CD4-positive, alpha-beta T cell (primary cell): ENCODE data around the gene HIGD1B. TPM values are rescaled to one million over a fixed set of nuclear protein-coding genes. Genes with fewer than 3 reads are reported as not detected.

Experiments used
- ATAC-seq: fragments of 200-7000 bp; cut with Tn5 transposase; one replicate; pipeline ENCODE4 v1.10.0; 2022; ENCODE audit warnings: mild to moderate bottlenecking; ENCODE audit not compliant: poor library complexity
- CTCF ChIA-PET: fragments of 350-600 bp; sonication (Branson Sonifier 250); formaldehyde crosslinking; loops from one replicate; lab custom pipeline; 2021; ENCODE audit warnings: antibody characterized with exemption, inconsistent platforms; lab: Charles Lee
- POLR2A ChIA-PET: fragments of 350-600 bp; sonication (Branson Sonifier 250); formaldehyde crosslinking; loops from one replicate; lab custom pipeline; 2021; ENCODE audit warnings: antibody characterized with exemption, inconsistent platforms; lab: Charles Lee
- DNase-seq, 14 experiments: peaks; one replicate each; pipeline ENCODE4 v3.0.0-alpha.2; 2013 to 2020; ENCODE audit warnings: mixed read lengths in 2 of 14
- H3K27ac ChIP-seq, 2 donors: one replicate each; pipeline versions ENCODE4 v1.5.1 to v1.7.0; 2013; ENCODE audit warnings: low read length in 2 of 2, low read depth in 1 of 2, mild to moderate bottlenecking in 1 of 2
- H3K27me3 ChIP-seq, 2 experiments: 1 replicate in 1 of 2; 2 replicates in 1 of 2; pipeline versions ENCODE4 v1.6.1 to v1.7.0; 2013; ENCODE audit warnings: low read length in 2 of 2, control low read depth in 1 of 2, mild to moderate bottlenecking in 1 of 2, moderate library complexity in 1 of 2; ENCODE audit not compliant: insufficient read depth in 2 of 2, control insufficient read depth in 1 of 2
- H3K36me3 ChIP-seq: one replicate; pipeline ENCODE4 v1.6.1; 2013; ENCODE audit warnings: low read length, control low read depth; ENCODE audit not compliant: insufficient read depth
- H3K4me1 ChIP-seq: one replicate; pipeline ENCODE4 v1.6.1; 2013; ENCODE audit warnings: low read length, control low read depth; ENCODE audit not compliant: insufficient read depth
- H3K4me3 ChIP-seq: one replicate; pipeline ENCODE4 v1.5.1; 2013; ENCODE audit warnings: mild to moderate bottlenecking, low read length, moderate library complexity
- H3K9me3 ChIP-seq, 2 experiments: 1 replicate in 1 of 2; 2 replicates in 1 of 2; pipeline versions ENCODE4 v1.6.1 to v1.7.0; 2013; ENCODE audit warnings: low read length in 2 of 2, mild to moderate bottlenecking in 2 of 2, control low read depth in 1 of 2, moderate library complexity in 1 of 2; ENCODE audit not compliant: control insufficient read depth in 1 of 2, insufficient read depth in 1 of 2
- H3K27ac Mint-ChIP-seq: one replicate; pipeline ENCODE4 v1.8.0; 2020; ENCODE audit warnings: mixed read lengths
- H3K27me3 Mint-ChIP-seq: one replicate; pipeline ENCODE4 v1.8.0; 2021; ENCODE audit warnings: mixed read lengths
- H3K36me3 Mint-ChIP-seq: one replicate; pipeline ENCODE4 v1.8.0; 2021; ENCODE audit warnings: low read depth, mixed read lengths
- H3K4me1 Mint-ChIP-seq: one replicate; pipeline ENCODE4 v1.8.0; 2021; ENCODE audit warnings: low read depth, mixed read lengths
- H3K4me3 Mint-ChIP-seq: one replicate; pipeline ENCODE4 v1.8.0; 2020; ENCODE audit warnings: mild to moderate bottlenecking, mixed read lengths
- H3K9me3 Mint-ChIP-seq: one replicate; pipeline ENCODE4 v1.8.0; 2020; ENCODE audit warnings: mixed read lengths
- CTCF ChIP-seq: fragments of 200-600 bp; IDR thresholded peaks from one replicate; pipeline ENCODE4 v1.8.0; 2022; ENCODE audit warnings: antibody characterized with exemption, mild to moderate bottlenecking
- intact Hi-C, 2 experiments: fragments of 100-400 bp; cut with DNase I in 1 of 2; cut with micrococcal nuclease in 1 of 2; formaldehyde crosslinking; loops; one replicate each; pipeline versions ENCODE4 v1.15.1 to v1.9.0; 2023 to 2025; cut with DNase I, micrococcal nuclease
- total RNA-seq, 174 experiments: library from RNA in 2 of 174; stranded (reverse) in 2 of 174; gene quantifications; one replicate each; pipeline ENCODE4 v1.2.3 and lab custom pipeline; 2021 to 2026

Gene HIGD1B
- total RNA-seq, 2 experiments from 2014 or later = not detected

GRCh38 chr17:44850612-44851011 lies 2.9 kb downstream of the HIGD1B start:
- TF ChIP-seq CTCF = no peak
- ATAC-seq = no peak
- no peaks in the 10 kb centered on the region for H3K9me3 ChIP-seq
- no peak overlapping the region for H3K4me3 ChIP-seq
- H3K36me3 ChIP-seq = peaks cover 52% of the 10 kb centered on the region
- H3K27ac ChIP-seq = no peak overlapping the region
- H3K36me3 Mint-ChIP-seq = peaks cover 57% of the 10 kb centered on the region
- no peaks in the 10 kb centered on the region for H3K4me1 ChIP-seq
- H3K4me1 Mint-ChIP-seq = no peaks in the 10 kb centered on the region
- no peaks in the 10 kb centered on the region for H3K27me3 Mint-ChIP-seq
- CTCF ChIA-PET = no interaction called here
- no peaks in the 10 kb centered on the region for H3K9me3 Mint-ChIP-seq
- no peak overlapping the region for H3K27ac Mint-ChIP-seq
- H3K27me3 ChIP-seq = no peaks in the 10 kb centered on the region
- DNase-seq = no peak
- H3K4me3 Mint-ChIP-seq = no peak overlapping the region
- POLR2A ChIA-PET = no interaction called here
- intact Hi-C loops = no loop called here

DNA sequence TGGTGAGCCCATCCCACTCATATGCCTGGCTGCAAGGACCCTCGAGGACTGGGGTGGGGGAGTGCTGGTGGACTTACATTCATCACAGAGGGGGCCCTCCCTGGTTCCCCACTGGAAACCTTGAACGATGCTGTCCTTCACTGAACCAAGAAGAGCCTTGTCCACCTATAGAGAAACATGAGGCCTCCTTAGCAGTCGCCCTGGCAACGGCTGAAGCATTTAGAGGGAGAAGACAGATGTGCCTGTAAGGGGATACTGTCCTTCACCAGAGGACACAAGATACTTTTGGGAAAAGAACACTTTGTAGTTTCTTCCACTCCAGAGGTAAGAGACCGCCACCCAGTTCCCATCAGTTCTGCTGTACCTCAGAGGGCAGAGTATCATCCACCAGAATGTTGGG lies 6.5 kb downstream of the HIGD1B start:
- Histone ChIP-seq H3K27ac (no peak overlapping the region), H3K36me3 (peaks cover 86% of the 10 kb centered on the region), H3K4me1 (no peaks in the 10 kb centered on the region), H3K4me3 (no peak overlapping the region), H3K9me3 (no peaks in the 10 kb centered on the region), H3K27me3 (no peaks in the 10 kb centered on the region)
- CTCF ChIA-PET = no interaction called here
- no peak for DNase-seq
- no peaks in the 10 kb centered on the region for H3K4me1 Mint-ChIP-seq
- POLR2A ChIA-PET = no interaction called here
- no peaks in the 10 kb centered on the region for H3K27me3 Mint-ChIP-seq
- TF ChIP-seq CTCF = no peak
- H3K4me3 Mint-ChIP-seq = no peak overlapping the region
- H3K27ac Mint-ChIP-seq = no peak overlapping the region
- ATAC-seq = no peak
- H3K36me3 Mint-ChIP-seq = peaks cover 92% of the 10 kb centered on the region
- intact Hi-C loops = no loop called here
- no peaks in the 10 kb centered on the region for H3K9me3 Mint-ChIP-seq

DNA sequence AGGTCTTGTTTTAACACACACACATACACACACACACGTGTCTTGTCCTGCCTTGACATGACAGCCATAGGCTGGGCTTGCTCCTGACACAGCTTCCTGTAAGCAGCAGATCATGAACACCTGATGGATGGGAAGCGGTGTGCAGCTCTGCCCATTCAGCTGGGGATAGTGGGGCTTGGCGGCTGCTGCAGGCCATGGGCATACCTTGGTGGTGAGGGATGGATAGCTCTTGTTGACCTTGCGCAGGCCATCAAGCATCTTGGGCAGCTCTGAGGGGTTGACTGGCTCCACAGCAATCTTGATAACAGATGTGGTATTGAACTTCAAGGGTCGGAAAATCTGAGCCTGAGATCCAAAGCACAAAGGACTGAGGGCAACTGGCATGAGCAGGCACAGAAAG lies 12.0 kb downstream of the HIGD1B start:
- TF ChIP-seq CTCF = no peak
- Mint-ChIP-seq H3K27ac (no peak overlapping the region), H3K9me3 (no peaks in the 10 kb centered on the region), H3K36me3 (peaks cover 92% of the 10 kb centered on the region), H3K4me1 (no peaks in the 10 kb centered on the region), H3K27me3 (no peaks in the 10 kb centered on the region), H3K4me3 (no peak overlapping the region)
- Histone ChIP-seq H3K9me3 (no peaks in the 10 kb centered on the region), H3K4me1 (no peaks in the 10 kb centered on the region), H3K27ac (no peak overlapping the region), H3K36me3 (peaks cover 93% of the 10 kb centered on the region), H3K4me3 (no peak overlapping the region), H3K27me3 (no peaks in the 10 kb centered on the region)
- ChIA-PET CTCF (interaction anchor here (1.1 kb wide), 1 partner anchor 80 kb away, joined by 3 read pairs; no protein-coding TSS in a partner anchor), POLR2A (no interaction called here)
- DNase-seq (no peak), ATAC-seq (no peak)
- intact Hi-C loops = loop anchor here in 1 of 2 experiments (10.0 kb wide), 1 partner anchor 325 kb away; no protein-coding TSS in a partner anchor
